IPS DF 19.7 (cell line): ENCODE data around the gene BBS9.
"Not testable (repeated sequence)": the region's sequence is repeated elsewhere in the genome, so short reads cannot be mapped to it uniquely, and the experiment has no call there.

Source experiments
- DNase-seq: peaks from one replicate; pipeline ENCODE4 v3.0.0-alpha.2; 2013; ENCODE audit warnings: low read depth, low spot score

BBS9 gene

DNA sequence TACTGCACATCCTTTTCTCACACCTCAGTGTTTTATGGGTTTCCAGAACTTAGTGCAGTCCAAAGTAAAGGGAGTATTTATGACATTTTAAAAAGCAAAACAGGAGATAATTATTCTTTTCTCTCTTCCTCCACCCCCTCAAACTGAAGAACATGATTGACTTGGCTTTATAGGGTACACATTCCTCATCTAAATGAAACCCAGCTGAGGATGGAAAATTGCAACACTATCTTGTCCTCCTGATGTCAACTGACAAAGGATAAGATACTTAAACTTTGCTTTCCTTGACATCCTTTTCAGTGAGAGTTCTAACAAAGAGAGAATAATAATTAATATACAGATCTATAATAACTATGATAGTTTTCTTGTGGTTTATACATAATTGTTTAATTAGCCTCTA, 299.1 kb downstream of the BBS9 start:
- no peak for DNase-seq

DNA sequence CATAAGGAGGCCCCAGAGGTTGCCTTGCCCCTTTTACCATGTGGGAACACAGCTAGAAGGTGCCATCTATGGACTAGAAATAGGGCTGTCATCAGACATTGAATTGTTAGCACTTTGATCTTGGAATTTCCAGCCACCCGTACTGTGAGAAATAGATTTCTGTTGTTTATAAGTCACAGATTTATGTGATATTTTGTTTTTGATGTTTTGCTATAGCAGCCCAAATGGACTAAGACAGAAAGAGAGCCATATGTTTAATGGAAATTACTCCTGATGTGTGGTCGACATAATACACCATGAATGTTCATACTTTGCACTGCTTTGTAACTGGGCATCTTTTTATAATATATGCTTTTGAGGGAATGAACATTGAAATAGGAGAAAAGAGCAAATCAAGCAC, 302.2 kb downstream of the BBS9 start:
- DNase-seq = no peak

DNA sequence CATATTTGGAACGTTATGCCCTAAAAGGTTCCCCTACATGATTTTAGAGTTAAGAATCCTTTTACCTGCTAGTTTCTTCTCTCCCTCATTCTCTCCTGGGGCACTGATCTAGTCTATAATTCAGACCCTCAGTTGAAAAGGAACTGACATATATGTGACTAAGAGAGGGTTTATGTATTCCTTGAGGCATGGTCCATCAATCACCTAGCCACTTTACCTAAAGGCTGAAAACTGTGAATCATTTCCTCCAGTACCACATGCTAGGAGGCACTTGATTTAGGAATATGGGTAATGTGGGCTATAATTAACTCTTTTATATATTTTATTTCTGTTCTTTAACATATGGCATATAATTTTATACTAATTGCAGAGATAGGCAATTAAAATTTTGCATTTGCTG, 303.5 kb downstream of the BBS9 start:
- DNase-seq = no peak

DNA sequence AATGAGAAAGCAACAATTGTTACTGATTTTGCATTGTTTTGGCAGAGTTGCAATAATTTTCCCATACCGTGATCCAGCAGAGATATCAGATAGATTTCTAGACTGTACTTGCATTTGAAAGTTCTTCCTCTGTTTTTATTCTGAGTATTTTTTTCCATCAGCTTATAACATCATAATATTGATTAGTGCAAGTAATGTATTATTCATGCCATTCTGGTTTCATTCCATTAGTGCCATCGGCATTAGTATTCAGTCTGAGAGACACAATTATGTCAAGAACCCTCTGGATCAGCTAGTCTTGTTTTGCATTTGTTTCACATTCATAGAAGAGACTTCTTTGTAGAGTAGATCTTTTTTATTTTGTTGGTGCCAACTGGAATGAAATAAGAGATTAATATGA, 304.0 kb downstream of the BBS9 start:
- DNase-seq = no peak

DNA sequence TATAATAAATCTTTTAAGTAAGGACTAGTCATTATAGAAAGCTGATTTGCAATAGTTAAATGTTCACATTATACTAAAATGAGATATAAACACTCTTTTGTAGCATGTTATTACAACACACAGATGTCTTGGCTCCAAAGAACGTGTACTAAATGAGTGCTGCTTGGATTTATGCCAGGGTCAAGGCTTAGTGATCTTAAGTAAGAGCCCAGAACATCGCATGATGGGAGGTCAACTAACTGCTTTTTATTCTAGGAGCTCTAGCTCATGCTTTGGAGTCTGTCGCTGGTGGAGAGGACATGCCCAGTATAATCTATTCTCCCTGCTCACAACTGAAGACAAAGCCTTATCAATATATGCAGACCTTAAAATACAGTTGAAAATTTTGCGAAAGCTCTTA, 315.1 kb downstream of the BBS9 start:
- no peak for DNase-seq

DNA sequence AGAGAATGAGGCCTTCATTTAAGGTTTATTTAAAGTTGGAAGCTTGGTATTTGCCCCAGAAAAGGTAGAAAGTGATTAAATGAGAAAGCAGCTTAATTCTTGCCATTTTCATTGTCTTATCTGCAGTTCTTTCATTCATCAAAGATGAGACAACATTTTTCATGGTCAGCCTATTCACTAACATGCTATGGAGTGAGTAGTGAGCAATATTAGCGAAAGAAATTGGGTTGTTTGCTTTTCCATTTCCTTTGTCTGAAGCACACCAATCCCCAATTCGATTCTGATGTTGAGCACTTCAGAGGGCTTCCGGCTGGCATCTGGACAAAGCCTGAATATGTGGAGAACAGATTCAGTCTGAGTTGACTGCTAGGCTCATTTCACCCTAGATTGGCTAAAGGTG, 317.2 kb downstream of the BBS9 start:
- no peak for DNase-seq

DNA sequence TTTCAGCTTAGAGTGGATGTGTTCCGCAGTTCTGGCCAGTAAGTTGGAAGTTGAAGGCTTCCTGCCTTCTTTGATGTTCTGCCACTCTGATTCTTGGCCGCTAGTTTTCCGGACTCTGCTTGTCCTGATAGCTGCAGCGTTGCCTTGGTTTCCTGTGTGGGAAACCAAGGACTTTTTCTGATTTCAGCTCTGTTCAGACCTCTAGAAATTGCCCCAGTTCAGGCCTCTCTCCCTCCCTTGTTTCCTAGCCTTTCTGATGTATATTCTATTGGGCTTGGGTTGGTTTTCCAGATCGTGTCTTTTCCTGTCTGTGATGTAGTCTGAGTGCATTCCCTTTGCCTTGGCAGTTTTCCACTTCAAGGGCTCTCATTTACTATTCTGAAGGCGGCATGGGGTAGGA, 318.7 kb downstream of the BBS9 start:
- no peak for DNase-seq

DNA sequence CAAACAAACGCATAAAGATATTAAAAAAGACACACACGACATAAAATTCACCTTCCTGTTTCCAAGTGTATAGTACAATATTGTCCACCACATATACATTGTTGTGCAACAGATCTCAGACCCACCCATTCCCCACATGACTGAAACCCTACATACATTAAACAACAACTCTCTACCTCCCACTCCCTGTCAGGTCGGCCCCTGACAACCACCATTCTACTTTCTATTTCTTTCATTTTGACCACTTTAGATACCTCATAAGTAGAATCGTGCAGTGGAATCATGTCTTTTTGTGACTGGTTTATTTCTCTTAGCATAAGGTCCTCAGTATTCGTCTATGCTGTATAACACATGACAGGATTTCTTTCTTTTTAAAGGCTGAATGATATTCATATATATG, 320.5 kb downstream of the BBS9 start:
- DNase-seq = no peak

DNA sequence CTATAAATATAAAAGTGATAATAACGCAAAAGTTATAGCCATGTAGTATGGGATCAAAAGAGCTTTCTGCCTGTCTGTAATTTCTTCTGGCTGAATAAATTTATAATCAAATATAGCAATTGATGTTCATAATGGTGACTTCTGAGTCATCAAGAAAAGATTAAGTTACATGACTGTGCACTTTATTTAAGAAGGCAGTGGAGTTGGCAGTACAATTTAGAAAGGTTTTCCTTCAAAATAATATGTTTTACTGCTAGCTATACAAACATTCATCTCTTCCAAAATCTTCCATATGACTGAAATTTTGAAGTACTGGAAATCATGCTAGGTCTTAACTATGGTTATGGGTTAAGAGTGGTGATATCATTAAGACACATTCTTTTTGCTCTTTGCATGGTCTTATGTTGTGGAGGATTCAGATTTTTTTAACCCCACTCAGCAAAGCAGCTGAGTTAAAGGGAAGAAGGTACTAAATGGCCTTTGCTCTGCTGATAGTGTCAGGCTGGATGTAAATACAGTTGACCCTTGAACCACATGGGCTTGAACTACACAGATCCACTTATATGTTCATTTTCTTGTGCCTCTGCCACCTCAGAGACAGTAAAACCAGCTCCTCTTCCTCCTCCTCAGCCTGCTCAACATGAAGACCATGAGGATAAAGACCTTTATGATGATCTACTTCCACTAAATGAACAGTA, 323.6 kb downstream of the BBS9 start:
- DNase-seq = no peak

DNA sequence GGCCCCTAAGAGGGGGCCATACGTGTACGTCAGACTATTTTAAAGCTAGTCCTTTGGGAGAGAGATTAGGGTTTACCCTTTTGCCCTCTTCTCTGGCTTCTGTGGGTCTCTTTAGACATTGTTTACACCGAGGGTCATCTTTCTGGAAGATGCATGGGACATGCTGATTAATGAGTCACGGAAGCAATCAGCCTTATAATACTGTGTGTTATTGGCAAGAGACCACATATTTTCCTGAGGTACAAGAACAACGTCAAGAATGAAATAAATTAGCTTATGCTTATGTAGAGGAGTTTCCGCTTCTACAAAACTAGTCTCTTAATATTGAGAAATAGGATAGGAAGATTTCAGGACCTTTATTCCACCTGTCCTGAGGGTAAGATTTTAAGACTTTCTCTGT, 327.7 kb downstream of the BBS9 start:
- no peak for DNase-seq

DNA sequence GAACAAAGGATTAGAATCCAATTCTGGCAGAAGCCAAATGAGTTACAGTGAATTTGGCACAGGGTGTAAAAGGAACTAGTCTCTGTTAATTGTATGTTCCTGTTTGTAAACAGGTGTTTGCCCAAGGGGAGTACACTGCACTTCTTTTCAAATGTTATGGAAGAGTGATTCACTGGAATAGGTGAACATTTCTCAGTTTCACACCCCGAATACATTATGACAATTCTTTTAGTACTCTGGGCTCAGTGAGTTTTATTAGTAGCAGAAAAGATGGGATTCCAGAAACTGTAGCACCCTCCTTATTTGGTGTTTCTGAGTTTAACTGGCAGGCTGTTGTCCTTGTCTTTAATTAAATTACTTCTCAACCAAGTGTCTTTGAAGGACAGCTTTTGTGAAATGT, 329.2 kb downstream of the BBS9 start:
- DNase-seq = no peak

DNA sequence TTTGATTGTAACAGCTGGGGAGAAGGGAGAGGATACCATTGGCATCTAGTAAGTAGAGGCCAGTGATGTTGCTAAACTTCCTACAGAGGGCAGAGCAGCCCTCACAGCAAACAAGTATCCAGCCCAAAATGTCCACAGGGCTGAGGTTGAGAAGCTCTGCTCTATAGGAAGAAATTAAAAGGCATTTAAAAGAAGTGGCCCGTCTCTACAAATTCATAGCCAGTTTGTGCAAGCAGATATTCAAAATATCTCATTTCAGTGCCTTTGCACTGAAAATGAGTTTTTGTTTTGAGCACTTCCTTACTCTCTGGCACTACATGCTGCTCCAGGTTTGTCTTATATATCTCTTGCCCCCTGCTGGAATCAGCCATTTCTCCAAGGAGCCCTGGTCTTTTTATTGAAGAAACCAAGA, 330.0 kb downstream of the BBS9 start:
- peak; percentile 38 for DNase-seq

DNA sequence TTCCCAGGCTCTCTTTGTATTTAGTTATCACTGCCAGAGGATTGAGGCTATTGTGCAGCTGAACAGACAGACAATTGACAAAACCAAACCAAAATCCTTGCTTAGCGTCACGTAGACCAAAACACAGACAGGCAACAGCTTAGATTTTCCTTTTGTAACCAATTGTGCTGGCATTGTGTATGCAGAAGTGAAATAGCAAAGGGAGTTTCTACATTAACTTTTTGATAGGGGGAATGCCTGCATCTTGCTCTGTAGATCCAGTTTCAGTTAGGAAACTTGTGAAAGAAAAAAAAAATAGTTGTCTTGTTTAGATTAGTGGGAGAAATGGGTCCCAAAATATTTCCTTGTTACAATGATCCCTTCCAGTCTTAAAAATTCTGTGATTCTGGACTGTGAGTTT, 333.8 kb downstream of the BBS9 start:
- no peak for DNase-seq

DNA sequence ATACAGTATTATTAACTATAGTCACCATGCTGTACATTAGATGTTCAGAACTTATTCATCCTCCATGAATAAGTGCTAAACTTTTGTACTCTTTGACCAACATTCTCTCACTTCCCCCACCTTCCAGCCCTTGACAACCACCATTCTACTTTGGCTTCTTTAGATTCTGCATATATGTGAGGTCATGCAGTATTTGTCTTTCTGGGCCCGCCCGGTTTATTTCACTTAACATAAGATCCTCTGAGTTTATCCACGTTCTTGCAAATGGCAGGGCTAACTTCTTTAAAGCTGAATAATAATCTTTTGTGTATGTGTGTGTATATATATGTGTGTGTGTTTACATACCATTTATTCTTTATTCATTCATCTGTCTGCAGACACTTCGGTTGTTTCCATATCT, 336.8 kb downstream of the BBS9 start:
- DNase-seq = no peak

DNA sequence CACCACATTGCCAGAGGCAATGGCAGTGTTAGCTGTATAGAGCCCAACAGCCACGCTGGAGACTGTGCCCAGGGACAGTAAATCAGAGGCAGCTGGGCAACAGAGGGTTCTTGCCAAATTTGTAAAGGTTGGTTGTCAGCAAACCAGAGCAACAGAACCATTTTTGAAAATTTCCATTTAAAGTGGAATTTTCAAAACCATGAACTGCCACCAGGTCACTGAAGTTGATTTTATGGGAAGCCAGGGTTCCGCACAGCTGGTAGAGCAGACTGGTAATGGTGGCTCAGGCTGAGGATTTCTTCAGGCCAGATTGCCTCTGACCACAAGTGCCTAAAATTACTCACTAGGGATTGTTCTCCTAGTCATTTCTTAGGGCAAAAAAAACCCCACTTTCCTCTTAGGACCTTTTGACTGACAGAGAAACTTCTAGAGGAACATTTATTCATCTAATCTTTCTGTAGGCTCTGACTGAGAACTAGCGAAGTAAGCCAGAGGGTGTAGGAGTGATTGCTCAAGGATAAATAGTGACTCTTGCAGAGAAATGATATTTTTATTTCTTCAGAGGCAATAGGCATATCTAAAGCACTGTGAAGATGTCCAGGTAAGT, 342.4 kb downstream of the BBS9 start:
- DNase-seq = no peak

DNA sequence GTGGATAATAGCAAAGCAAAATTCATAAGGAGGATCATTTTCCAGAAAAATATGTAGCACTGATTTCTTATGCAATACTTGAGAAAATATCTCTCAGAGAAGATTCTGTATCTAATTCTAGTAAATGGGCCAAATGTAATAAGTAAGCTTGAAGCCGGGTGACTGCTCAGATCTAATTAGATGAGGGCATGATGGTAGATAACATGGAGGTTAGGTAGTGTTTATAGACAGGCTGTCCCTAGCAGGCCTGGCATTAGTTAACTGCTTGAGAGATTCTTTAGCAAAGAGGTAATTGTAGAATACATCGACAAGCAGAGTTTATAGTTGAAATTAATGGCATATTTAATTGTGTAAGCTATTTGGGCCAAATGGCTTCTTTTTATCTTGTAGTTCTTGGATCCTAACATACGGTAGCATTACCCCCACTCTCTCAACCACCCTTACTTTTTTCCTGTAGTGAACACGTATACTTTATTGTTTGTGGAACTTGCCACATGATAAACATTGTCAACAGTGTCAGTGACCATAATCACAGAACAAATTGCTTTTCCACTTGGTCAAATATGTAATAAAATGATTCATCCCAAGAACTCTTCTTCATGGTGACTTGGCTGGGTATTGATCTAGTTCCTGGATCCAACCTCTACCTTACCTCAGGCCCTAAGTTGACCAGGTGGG, 343.1 kb downstream of the BBS9 start:
- DNase-seq = no peak

DNA sequence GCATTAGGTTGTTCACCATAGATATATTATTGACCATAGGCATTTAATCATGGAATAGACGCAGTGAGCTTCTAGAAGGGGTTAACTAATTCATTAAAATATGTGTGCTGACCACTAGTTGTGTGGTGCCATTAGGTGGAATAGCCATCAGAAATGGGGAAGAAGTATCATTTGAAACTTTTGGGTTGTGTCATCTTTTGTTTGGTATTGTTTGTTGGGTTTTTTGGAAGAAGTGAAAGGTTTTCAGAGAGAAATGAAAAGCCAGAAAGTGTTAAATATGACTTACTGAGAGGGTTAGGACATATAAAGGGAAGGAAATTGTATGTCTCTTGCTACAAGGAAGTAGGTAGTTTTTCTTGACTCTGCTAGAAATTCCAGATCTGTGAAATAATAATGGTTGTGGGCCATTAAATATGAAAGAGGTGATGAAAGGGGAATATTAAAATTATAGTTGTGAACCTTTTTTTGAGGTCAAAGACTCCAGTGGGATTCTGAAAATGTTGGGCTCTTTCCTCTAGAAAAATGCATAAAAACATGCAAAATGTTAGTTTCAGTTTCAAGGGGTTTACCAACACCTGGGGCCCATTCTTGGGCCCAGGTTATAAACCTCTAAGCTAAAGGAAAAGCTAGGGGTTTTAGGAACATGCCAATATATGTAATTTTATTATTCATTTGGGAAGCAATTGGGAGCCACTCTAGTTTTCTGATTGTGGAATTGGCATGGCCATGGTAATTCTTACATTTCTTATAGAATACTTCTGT, 348.5 kb downstream of the BBS9 start:
- DNase-seq = no peak

DNA sequence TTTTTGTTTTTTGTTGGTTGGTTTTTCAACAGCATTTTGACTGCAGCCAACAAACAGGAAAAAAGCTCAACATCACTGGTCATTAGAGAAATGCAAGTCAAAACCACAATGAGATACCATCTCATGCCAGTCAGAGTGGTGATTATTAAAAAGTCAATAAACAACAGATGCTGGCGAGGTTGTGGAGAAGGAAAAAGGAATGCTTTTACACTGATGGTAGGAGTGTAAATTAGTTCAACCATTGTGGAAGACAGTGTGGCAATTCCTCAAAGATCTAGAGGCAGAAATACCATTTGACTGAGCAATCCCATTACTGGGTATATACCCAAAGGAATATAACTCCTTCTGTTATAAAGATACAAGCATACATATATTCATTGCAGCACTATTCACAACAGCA, 355.1 kb downstream of the BBS9 start:
- not testable (repeated sequence) for DNase-seq

DNA sequence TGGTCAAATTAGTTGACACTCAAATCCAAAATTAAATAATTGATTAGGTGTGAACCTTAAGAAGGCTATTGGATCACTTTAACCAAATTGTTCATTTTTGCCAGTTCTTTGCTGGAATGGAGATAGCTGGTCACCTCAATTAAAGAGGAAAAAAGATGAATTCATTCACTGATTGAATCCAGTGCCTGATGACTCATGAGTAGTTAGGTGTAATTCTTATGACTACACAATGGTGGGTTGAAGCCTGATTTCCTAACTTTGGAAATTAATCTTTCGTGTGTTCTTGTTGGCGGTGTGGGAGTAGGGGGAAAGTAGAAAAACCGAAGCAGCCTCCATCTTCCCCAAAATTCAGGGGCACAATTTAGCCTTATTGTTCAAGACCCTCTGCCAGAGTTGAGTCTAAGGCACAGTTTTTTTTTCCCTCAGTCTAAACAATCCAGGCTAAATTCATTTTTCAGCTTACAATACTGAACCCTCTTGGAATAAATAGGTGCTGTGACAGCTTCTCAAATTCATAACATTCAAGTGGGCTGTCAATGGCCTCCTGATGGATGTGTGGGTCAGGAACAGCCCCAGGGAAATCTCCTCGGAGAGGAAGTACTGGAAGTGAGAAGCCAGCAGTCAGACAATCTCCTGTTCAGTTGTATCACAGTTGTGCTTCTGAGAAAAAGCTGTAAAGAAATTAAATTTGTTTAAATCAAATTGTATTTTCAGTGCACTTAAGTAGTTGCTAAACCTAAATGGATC, 356.6 kb downstream of the BBS9 start:
- no peak for DNase-seq

DNA sequence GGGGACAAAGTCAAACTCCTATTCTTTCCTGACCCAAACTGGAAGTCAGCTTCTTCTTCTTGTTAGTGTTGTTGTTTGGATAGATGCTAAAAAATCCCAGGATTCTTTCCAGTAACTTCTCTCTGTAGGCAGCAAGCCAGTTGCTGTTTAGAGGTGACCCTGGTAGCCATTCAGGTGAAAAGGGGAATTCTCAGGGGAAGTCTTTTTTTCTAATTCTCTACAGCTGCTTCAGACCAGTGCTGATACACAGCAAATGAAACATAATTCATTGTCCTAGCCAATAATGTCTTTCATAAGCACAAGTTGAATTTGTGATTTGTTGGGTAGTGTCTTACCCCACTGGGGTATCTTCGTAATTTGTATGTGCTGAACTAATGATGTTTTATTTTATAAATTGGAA, 357.3 kb downstream of the BBS9 start:
- DNase-seq = no peak

DNA sequence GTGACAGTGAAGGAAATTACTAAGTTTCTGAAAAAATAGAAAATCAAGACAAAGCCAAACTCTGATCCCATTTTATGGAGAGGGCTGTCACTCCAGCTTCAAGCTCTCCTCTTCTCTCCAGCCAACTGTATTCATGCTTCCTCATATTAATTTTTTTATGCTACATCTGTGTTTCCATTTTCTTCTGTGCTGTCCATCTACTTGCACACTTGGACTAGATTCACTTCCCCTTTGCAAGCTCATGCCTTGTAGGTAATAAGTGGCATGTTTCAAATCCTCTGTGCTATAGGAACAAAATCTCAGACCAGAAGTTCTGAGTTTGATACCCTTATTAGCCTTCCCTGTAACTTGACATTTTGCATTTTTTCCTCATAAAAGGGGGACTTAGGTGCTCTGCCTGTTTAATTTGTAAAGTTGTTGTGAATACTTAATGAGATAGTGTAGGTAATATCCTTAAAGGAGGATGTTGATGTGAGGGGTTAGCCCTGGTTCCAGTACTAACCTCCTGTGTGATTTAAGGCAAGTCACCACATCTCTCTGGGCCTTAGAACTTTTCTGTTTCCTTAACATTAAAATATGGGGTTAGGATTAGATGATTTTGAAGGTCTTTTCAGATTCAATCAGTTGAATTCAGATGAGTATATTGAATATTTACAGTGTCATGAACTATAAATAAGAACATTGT, 358.8 kb downstream of the BBS9 start:
- DNase-seq = no peak
